Measurements from ENCODE around the gene PDE8B.

Gene PDE8B

GRCh38 chr5:77232574-77233358, 22.3 kb downstream of the PDE8B start:
- DNase-seq: no peak

- no peak for DNase-seq
Observed at GRCh38 chr5:77235846-77236721, 25.6 kb downstream of the PDE8B start.

GRCh38 chr5:77239126-77239741, 28.8 kb downstream of the PDE8B start:
- no peak for DNase-seq

DNA sequence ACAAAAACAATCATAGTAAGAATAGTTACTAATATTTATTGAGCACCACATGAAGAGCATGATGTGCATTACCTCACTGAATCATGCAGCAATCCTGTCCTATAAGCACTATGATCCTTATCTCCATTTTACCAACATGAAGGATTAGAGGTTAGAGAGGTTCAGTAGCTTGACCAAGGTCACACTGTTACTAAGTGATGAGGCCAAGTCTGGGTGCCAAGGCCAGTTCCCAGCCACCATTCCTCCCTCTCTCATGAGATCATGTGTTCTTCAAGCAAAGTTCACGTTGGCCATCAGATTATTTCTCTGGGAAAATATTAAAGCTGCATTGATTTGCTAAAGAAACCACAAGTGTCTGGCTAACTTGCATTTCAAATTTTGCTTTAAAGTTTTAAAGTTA, 31.0 kb downstream of the PDE8B start:
- no peak for DNase-seq

GRCh38 chr5:77249475-77249874, 39.0 kb downstream of the PDE8B start:
- DNase-seq: no peak

- DNase-seq: no peak
Observed at GRCh38 chr5:77250021-77250420, 39.5 kb downstream of the PDE8B start.

DNA sequence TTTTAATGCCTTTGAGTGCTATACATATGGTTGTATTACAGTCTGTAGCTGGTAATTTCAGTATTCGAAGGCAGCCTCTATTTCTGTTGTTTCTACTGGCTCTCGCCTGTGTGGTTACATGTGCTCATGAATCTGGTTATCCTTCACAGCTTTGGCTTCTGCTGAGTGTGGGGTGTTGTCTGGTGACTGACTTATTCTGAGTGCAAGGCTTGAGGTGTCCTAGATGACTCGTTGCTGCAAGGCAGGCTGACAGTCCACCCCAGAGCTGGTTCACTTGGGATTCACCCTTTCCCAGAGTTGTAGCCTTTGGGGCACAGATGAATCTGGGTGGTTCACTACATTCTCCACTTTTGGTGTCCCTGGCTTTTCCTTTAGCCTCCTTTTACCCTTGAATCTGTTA, 41.4 kb downstream of the PDE8B start:
- no peak for DNase-seq

DNA sequence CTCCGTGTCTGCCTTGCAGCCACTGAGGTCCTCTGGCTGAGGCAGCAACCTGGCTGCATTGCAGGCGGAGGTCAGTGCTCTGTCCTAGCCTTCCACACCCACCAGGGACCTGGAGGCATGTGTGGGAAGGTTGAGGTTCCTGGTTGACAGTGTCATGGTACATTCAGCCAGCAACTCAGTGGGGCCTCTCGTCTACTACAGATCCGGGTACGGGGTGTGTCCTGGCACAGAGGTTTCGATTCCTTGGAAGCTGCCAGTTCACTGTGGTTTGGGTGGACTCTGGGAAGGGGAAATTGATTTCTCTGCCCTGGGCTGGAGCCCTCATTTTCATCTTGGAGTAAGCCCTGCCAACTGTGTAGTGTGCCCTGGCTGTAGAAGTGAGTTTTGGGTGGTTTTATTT, 45.1 kb downstream of the PDE8B start:
- no peak for DNase-seq

DNA sequence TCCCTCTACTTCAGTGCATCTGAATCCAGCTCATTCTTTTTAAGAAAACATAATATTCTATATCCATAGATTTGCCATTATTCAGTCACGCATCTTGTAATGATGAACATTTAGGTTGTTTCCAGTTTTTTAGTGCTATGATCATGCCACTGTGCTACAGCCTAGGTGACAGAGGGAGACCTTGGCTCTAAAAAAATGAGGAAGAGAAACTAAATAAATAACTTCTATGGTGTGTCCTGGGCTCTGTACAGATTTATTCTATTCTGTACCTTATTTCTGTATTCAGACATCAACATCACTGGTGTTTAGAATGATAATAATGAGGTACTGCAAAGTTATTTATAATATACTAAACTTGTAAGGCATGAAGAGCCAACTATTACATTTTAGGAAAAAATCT, 45.9 kb downstream of the PDE8B start:
- DNase-seq: no peak

DNA sequence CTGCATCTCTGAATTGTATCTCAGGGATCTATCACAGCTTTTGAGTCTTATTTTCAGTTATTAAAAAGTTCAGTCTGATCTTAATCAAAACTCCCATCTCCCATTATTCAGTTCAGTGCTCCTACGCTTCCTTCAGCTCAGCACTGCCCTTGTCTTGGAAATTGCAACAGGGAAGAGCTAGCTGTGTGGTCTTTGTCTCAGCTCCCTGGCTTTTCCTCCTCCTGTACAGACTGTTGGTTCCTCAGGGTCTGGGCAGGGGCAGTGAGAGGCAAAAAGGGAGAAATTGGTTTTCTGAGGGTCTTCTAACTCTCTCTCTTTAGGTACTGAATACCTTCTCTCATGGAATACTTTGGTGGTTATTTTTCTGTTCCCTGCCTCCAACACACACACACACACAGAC, 48.2 kb downstream of the PDE8B start:
- no peak for DNase-seq

- DNase-seq: no peak
Observed at GRCh38 chr5:77259476-77259875, 49.0 kb downstream of the PDE8B start.

DNA sequence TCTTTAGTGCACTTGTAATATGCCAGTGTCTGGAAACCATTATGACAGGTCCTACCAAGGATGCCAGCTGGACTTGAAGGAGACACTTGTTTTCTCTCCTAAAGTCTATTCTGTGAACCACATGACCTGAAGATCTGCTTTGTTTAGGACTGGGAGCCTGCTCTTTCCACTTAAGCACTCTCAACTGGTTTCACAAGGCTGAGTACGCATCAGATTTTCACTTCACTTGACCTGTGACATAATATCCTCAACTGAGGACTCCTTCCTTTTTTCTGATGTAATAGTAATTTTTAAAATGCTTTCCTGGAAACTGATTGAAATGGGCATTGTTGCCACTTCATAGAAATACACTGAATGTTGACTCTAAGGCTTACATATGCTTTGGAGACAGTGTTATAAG, 52.2 kb downstream of the PDE8B start:
- no peak for DNase-seq

DNA sequence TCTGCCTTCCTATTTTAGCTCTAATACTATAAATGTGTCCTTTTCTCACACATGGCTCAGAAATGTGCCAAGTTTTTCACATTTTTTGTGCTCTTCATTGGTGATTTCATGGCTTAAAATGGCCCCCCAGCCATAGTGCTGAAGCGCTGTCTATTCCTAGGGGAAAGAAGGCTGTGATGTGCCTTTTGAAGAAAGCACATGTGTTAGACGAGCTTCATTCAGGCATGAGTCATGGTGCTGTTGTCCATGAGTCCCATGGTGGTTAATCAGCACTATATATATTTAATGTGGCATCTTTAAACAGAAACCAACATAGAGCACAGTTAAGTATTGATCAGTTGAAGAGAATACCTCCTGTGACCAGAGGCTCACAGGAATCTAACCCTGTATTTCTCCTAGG, 55.8 kb downstream of the PDE8B start:
- DNase-seq: no peak

DNA sequence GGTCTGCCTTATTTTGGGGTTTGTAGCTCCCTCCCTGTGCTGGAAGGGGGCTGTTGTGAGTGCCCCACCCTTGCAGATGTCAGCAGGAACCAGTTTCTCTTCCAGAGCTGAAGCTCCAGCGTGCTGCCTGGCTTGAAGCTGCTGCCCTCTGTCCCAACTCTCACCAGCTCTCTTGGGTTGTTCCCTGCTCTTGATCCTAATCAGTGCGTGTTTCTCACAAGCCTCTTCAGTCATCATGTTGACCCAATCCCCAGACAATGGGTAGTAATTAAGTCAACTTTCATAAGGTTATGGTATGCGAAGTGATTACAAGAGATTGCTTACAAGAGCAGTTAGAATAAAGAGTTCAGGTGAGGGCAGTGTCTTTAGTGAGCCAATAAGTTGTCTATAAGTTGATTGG, 57.0 kb downstream of the PDE8B start:
- no peak for DNase-seq

GRCh38 chr5:77272206-77272605, 61.7 kb downstream of the PDE8B start:
- DNase-seq: no peak

DNA sequence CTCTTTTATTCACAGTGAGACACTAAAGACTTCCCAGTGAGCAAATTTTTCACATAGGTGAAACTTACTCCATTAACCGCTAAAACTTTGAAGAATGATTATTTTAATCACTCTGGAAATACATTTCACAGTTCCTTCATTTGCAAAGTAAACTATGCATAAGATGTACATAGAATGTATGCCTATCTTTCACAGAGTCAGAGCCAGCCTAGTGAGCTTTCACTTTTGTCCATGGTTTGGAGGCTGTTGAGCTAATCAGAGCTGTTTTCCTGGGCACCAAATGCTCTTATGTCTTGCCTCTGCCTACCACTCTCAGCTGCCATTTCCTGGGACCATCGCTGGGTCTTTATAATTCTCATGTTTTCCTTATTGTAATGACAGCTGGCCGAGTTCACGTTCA, 67.3 kb downstream of the PDE8B start:
- no peak for DNase-seq

GRCh38 chr5:77280036-77280435, 69.6 kb downstream of the PDE8B start:
- no peak for DNase-seq

DNA sequence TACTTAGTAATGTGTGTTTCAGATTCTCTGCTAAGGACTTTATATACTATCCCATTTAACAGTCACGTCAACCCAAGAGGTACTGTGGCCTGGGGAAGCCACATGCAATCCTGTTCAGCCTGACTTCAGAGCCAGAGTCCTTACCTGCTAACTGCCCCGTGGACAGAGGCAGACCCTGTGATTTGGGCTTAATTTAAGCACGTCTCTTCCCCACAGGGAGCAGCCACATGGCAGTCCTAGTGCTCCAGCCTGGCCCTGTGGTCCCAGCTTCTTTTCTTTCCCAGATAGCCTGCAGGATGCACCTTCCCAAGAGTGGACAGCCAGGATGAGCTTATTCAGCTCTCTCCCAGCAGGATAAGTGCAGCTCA, 71.5 kb downstream of the PDE8B start:
- DNase-seq: no peak

GRCh38 chr5:77282337-77283027, 72.0 kb downstream of the PDE8B start:
- DNase-seq: no peak

GRCh38 chr5:77285251-77285841, 74.9 kb downstream of the PDE8B start:
- DNase-seq: no peak

- no peak for DNase-seq
Observed at GRCh38 chr5:77292026-77292757, 81.7 kb downstream of the PDE8B start.

DNA sequence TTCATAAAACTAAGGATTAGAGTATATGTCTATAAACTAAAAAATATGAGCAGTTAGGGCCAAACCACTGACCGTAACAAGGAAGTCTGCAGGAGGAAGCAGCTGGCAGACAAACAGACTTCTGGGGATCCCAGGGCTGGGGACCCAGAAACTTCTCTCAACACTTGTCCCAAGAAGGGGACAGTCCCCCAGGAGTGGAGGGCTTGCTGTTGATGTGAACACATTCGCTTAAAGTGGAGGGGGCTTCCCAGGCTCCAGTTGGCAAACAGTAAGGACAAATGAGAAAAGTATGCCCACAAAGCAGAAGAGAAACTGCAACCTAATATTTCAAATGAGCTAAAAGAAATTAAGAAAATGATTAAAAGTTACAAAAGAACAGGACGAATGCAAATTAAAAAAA, 83.7 kb downstream of the PDE8B start:
- DNase-seq: no peak

Data from activated naive CD4-positive, alpha-beta T cell treated with Interleukin-2 at 50 U/mL for 16 hours (primary cell).